Activated CD8-positive, alpha-beta memory T cell treated with anti-CD3 and anti-CD28 coated beads, Interleukin-2, amount 50 U/mL, for 1 hour (primary cell): ENCODE results near the gene AP2B1.
"Not testable (repeated sequence)": the region's sequence is repeated elsewhere in the genome, so short reads cannot be mapped to it uniquely, and the experiment has no call there.

ENCODE experiments used
- DNase-seq: peaks from one replicate; pipeline ENCODE4 v3.0.0-alpha.2; 2020; ENCODE audit errors: extremely low read depth

Gene AP2B1

DNA sequence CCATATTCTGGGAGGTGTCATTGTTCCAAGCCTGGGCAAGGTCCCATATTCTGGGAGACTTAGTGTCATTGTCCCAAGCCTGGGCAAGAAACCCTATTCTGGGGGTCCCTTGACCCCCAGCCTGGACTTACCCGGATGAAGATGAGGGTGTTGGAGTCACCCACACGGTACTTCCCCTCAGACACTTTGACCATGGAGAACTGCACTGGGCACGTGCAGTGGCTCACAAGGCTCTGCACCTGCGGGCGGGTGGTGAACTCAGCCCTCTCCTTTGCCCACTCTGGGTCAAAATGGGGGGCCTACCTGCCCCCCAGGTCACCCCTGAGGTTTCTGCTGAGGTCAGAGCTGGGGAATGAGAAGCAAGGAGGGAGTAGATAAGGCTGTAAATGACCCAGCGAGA is 161.9 kb downstream of the AP2B1 start:
- DNase-seq, result no peak

DNA sequence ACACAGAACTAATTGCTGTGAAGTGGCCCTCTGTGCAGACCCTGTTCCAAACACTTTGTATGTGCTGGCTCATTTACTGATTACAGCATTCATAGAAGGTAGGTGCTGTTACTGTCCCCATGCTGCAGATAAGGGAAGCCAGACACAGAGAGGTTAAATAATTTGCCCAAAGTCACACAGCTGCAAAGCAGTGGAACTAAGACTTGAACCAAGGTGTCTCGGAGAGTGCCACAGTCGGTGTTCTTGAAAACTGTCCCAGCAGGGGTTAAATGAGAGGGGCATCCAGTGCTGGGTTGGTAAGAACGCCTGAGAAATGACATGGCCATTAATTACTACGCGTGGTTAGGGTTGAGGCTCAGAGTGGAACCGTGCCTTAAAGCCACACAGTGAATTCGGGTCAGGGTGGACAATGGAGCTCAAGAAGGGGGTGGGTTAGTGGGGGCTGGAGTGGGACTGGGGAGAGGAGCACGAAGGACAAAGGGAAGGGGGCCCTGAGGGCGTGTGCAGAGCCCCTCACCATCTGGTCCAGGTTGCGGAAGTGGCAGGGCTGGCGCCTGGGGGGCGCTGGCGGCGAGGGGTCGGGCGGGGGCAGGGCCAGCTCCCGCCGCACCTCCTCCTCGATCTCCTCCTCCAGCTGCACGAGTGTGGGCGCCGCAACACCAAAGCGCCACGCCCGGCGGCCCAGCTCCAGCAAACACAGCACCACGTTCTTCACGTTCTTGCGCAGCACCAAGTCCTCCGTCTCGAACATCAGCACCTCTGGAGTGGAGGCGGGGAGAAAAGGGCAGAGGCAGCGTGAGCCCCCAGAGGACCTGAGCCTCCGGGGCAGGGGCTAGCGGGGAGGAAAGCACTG is 162.7 kb downstream of the AP2B1 start:
- DNase-seq, result no peak

DNA sequence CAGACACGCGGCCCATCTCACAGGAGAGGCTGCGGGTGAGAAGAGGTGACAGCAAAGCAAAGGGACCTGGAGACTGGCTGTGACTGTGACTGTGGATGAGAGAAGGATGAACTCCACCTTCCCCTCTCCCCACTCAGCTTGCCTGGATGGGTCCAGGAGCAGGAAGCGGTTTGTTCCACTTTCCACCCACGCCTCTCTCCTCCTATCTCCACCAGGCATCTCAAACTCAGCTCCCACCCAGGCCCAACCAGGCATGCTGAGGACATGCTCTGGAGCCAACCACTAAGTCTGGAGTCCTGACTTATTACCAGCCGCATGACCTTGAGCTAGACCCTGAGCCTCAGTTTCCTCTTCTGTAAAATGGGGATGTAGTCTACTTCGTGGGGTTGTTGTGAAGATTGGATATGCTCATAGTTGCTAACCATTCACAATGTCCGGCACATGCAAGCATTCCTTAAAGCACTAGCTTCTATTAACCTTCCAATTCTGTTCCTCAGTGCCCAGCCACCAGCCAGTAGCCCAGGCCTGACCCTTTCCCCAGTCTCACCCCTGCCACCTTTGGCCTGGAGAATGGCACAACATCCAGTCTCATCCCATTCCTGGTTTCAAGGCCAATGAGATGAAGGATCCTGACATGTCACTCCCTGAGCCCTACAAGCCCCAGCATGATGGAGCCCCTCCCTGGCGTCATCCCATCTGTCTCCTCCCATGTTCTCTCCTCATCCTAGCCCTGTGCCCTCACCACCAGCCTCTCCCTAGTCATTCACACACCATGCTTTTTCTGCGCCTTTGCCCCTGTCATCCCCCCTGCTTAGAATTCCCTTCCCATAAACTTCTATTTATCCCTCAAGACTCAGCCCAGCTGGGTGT is 163.6 kb downstream of the AP2B1 start:
- no peak for DNase-seq

DNA sequence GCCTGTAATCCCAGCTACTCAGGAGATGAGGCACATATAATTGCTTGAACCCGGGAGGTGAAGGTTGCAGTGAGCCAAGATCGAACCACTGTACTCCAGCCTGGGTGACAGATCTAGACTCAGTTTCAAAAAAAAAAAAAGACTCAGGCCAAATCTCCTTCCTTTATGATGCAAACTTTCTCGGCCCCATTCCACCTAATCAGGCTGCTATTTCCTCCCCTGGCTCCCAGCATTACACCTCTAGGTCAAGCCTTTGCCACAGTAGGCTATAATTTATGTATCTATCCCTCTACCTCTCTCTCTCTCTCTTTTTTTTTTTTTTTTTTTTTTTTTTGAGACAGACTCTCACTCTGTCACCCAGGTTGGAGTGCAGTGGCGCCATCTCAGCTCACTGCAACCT is 164.4 kb downstream of the AP2B1 start:
- DNase-seq, result not testable (repeated sequence)

DNA sequence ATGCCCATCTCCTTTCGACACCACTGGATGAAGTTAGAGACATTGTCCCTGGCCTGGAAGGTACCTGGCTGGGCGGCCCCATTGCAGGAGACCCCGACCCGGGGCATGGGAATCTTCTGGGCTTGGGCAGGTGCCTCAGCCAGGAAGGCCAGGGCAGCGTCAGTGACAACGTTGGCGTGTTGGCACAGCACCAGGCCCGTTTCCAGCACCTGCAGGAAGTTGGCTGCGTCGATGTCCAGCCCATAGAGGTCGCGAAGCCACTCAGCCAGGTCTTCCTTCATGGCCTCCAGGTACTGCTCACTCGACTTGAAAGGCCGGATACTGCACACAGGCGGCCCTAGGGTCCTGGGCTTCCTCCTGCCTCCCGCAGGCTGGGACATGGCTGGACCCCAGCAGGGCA is 165.3 kb downstream of the AP2B1 start:
- no peak for DNase-seq

DNA sequence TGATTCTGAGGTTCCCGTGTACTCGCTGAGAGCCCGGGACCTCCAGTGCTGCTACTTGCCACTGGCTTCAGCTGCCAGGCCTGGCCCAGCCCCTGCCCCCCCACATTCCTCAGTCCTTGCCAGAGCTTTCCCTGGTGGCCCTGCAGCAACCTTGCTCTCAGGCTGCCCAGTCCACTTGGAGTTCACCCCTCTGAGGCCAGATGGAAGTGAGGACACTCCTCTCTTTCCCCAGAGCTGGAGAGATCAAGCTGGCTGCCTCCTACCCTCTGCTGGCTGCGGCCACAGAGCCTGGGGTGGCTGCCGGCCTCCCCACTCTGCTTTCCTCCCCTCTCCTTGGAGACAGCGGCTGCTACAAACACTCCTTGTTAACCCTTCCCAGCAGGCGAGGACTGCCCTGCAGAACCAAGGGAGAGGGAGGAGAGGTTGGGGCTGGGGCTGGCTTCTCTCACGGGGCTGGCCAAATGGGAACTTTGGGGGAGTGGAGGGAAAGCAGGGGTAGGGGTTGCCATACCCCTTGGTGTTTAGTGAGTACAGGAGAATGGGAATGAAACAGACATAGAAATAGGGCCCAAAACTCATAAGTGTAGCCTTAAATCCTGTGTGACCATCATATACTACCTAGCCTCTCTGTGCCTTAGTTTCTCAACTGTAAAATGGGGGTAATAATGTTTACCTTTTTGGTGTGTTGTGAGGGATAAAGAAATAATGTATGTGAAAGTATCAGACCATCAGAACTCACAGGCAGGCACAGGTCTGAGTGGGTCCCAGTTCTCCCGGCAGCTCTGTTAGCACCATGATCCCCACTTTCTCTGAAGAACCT is 166.0 kb downstream of the AP2B1 start, which contains the start of gene GAS2L2:
Gene GAS2L2, minus strand, starts transcription at position 295 of the 820 bp plus-strand sequence. CDS start 389 bp downstream, outside the sequence.
- DNase-seq, result no peak

DNA sequence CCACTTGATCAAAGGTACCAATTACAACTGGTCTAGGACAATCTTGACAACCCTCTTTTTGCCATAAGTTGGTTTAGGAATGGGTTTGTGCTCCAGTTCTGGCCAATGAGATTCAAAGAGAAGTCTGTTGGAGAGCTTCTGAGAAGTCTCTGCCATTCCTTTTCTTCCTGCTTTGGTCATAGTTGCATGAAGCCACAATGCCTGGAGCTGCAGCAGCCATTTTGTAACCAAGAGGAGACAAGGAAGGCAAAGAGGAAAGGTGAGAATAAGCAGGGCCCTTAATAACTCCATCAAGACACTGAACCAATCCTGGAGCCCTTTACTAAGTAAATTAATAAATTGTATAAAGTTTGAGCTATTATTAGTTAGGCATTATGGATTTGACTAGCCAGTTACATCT is 170.1 kb downstream of the AP2B1 start:
- no peak for DNase-seq

DNA sequence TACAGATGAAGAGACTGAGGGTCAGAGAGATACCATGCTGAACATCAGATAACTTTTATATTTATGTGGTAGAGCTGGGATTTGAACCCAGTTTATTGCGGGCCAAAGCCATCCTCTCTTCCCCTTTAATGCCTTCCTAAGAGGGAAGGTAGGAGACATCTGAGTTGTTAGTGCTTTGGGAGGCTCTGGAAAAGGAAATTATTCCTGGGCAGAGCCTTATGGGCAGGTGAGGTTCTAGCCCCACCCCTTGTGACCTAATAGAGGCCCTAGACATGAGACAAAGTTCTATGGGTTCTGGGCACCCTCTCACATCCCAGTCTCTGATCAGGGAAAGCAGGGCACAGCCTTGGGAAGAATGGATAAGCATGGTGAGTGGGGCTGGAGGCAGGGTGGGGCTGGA is 173.5 kb downstream of the AP2B1 start, which contains the start of gene C17orf50:
Gene C17orf50, plus strand, starts transcription at position 301 of the 400 bp plus-strand sequence. Its CDS starts 55 bp downstream, at position 356.
- DNase-seq, result no peak

DNA sequence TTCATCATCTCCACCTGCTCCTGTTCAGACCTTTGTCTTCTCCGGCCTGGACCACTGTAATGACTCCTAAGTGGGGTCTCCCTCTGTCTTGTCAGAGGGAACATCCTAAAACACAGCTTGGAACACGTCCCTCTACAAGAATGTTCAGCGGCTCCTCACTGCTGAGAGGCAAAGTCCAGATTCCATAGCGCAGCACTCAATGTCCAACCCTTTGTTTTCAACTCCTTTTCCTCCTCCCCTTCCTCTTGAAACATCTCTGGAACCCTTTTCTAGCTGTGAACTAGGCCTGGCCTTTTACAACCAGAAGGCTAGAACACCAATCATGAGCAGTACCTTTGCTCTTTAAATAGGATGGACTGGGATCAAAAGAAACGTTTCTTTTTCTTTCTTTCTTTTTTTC is 174.5 kb downstream of the AP2B1 start:
- no peak for DNase-seq

DNA sequence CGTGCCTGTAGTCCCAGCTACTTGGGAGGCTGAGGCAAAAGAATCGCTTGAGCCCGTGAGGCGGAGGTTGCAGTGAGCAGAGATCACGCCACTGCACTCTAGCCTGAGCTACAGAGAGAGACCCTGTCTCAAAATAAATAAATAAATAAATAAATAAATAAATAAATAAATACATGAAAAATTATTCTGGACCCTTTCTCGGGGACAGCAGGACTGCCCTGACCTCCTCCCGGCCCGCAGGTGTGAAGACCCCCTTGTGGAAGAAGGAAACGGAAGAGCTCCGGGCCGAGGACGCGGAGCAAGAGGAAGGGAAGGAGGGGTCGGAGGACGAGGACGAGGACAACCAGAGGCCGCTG is 176.6 kb downstream of the AP2B1 start:
- no peak for DNase-seq

DNA sequence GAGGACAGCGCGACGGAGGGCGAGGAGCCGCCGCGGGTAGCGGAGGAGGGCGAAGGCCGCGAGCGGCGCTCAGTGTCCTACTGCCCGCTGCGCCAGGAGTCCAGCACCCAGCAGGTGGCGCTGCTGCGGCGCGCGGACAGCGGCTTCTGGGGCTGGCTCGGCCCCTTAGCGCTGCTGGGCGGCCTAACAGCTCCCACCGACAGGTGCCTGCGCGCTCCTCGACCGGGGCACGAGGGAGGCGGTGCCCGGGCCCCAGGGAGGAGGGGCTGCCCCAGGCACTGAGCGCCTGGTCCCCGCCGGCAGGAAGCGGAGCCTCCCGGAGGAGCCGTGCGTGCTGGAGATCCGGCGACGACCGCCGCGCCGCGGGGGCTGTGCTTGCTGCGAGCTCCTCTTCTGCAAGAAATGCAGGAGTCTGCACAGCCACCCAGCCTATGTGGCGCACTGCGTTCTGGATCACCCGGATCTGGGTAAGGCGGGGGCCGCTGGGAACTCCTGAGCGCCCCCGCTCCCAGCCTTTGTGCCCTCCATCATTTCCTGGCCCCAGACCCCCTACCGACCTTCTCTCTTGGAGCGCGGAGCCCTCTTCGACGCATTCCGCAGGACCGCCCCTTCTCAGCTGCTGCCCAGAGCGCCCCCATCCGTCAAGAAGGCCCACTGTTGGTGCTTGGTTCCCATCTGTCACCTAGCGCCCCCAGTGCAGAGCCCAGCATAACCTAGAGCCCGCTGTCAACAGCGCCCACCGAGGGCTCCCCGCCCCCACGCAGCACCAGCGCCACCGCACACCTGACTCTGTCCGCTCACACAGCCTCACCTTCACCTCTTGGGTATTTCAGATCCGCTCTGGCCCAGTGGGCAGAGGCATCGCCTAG is 177.2 kb downstream of the AP2B1 start:
- DNase-seq, result peak; percentile 55

DNA sequence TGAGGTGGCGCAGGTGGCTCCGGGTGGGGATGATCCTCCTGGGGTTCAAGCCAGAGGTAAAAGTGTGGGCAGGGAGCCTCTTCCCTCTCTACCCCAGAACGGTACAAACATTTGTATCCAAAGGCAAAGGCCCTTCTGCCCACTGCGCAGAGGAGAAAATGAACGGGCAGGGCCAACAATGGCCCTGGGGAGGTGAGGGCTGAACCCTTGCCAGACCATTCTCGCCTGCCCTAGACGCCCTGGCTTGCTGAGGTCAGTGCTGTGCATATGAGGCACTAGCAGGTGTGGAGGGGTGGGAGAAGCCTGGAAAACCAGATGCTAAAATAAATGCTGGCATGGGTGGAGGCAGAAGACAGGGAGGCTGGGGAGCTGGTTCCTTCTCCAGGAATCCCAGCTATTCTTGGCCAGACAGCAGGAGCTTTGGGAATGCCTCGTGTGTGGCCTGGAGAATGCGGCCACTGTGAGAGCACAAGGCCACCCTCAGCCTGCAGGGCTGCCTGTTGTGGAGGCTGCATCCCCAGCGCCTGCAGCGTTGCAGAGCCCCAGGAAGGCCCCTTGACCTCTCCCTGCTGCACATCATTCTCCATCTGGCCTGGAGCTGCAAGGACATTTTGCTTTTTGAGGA is 178.1 kb downstream of the AP2B1 start:
- DNase-seq, result no peak

DNA sequence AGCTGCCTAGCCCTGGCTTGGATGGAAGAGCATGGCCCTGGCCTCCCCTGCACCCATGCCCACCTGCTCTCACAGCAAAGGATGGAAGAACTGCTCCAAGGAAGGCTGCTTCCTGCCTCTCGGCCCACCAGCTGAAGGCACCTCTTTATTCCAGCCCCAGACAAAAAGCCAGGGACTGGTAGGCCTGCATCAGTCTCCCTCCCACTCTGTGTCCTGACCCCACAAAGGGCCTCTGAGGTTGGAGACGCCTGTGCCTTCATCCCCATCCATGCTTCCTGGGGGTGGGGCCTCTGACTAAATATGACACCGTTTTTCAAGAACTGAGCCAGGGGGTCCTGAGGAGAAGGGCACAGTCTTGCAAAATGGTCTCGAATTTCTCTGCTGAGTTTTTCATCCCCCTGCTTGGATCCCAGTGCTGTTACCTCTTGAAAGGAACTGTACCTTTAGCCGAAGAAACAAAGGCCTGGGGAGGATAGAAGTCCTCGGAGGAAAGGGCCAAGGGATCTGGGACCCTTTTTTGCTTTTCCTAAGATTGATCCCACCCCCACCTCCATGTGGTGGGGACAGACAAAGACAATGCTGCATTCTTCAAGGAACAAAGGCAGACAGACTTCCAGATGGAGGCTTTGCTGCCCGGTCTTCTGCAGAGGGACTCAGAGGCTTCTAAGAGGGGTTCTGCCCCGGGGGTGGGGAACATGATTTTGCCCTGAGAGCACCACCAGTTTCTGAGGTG is 178.8 kb downstream of the AP2B1 start:
- no peak for DNase-seq

DNA sequence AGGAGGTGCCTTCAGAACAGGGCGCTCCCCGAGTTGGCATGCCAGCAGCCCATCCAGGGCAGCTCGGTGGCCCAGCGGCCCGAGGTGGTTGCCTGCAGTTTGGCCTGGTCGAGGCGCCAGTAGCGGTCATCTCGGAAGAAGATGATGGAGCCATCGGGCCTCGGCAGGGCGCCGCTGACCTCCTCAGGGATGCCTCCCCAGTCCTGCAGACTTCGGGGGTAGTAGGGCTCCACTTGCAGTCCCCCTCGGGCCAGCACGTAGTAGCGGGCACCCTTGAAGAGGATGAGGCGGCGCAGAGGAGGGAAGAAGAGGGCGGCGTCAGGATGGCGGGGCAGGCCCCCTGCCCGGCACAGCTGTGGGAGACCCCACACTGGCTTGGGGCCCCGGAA is 179.4 kb downstream of the AP2B1 start:
- no peak for DNase-seq

DNA sequence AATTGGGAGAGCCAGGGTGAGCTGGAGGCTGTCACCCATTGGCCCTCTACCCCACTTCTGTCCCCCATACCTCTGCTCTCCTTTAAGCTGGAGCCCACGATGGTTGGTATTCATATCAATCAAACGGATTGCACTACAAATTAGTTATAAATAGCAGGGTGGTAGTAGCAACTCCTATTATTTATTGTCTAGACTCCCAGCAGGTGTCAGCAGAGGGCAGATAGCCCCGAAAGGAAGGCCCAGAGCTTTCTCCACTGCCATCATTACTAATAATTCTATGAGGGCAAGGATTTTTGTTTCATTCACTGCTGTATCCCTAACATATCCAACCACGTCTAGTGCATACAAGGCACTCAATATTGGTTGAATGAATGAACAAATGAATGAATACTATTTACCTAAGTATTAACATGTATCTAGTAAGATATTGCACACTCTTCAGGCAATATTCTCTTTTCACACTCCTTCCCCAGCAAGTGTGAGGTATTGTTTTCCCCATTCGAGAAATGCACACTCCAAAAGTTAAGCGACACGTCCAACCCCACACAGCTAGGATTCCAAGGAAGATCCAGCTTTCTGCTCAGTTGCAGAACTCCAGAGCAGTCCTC is 179.9 kb downstream of the AP2B1 start:
- DNase-seq, result no peak

DNA sequence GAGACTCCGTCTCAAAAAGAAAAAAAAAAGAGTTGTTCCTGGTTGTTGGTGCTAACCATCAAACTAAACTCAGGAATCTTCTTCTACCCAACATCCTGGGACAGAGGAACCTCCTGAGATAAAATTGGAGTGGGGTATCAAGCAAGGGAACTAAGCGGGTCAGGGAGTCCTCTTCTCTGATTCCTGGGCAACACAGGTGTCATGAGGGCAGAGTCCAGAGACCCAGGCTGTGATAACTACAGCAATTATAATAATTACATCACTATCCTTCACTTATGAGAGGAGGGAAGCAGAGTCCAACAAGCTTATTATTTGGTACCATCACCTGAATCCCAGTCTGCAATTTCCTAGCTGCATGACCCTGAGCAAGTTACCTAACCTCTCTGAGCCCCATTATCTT is 181.7 kb downstream of the AP2B1 start:
- DNase-seq, result no peak

DNA sequence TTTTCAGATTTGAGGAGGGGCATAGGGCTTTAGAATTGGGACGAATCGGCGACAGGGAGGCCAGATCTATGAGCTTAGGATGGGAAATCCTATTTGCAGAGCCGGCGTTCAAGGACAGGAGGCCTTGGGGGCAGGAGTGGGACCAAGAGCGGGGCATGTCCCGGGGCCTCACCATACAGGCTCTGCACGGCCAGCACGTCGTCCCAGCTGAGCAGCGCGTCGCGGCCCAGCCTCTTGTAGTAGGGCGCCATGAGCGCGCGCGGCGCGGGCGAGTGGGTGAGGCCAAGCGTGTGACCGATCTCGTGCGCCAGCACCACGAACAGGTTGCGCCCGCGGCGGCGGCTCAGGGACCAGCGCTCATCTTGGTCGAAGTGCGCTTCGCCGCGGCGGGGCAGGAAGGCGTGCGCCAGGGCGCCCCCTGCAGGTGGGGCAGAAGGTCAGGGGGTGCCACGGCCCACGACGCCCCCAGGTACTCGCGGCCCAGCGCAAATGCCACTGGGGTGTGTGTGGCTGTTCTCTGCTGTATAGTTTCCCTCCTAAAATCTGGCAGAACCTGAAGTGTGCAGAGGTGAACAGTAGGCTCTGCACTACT is 182.9 kb downstream of the AP2B1 start:
- no peak for DNase-seq

DNA sequence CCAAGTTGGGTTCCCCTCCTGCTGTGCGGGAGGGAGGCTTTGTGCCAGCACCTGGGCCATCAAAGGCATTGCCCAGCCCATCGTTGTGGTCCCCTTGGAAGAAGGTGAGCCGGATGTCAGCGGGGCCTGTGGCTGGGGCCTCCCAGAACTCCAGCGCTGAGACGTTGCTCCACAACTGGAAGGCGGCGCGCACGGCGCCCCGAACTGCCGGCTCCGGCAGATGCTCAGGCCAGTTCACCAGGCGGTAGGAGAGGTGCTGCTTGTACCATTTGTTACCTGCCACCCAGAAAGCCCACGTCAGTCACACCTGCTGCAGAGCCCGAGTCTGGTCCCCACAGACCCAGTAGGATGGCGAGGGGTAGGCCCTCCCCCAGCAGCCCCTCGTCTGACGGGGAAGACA is 186.0 kb downstream of the AP2B1 start:
- DNase-seq, result no peak
